ENCODE measurements around the gene POPDC2.

Gene POPDC2

GRCh38 chr3:119632829-119633228 lies 27.6 kb downstream of the POPDC2 start:
- no peak for DNase-seq (ENCODE audit: low spot score)
- TF ChIP-seq CTCF (IDR thresholded peaks at IDR 0.05; ENCODE audit: extremely low read depth, insufficient read depth, missing control alignments) = no peak
- in situ Hi-C loops (cut with MboI; ENCODE audit: low pct_unique_long_range_greater_than_20kb, low sequenced_read_pairs, unreplicated experiment) = no loop called here

GRCh38 chr3:119632216-119632615 lies 28.2 kb downstream of the POPDC2 start:
- no peak for TF ChIP-seq CTCF (IDR thresholded peaks at IDR 0.05; ENCODE audit: extremely low read depth, insufficient read depth, missing control alignments)
- in situ Hi-C loops (cut with MboI; ENCODE audit: low pct_unique_long_range_greater_than_20kb, low sequenced_read_pairs, unreplicated experiment) = no loop called here
- DNase-seq (ENCODE audit: low spot score) = no peak

- DNase-seq (ENCODE audit: low spot score) = no peak
These were observed 28.9 kb downstream of the POPDC2 start for GRCh38 chr3:119631516-119631915.

GRCh38 chr3:119630880-119631329 lies 29.5 kb downstream of the POPDC2 start:
- in situ Hi-C loops (cut with MboI; ENCODE audit: low pct_unique_long_range_greater_than_20kb, low sequenced_read_pairs, unreplicated experiment) = no loop called here
- TF ChIP-seq CTCF (IDR thresholded peaks at IDR 0.05; ENCODE audit: extremely low read depth, insufficient read depth, missing control alignments) = no peak
- no peak for DNase-seq (ENCODE audit: low spot score)

More at GRCh38 chr3:119631516-119631915, 28.9 kb downstream of the POPDC2 start:
- in situ Hi-C loops (cut with MboI; ENCODE audit: low pct_unique_long_range_greater_than_20kb, low sequenced_read_pairs, unreplicated experiment) = no loop called here
- TF ChIP-seq CTCF (IDR thresholded peaks at IDR 0.05; ENCODE audit: extremely low read depth, insufficient read depth, missing control alignments) = no peak

GRCh38 chr3:119630128-119630879 lies 30.1 kb downstream of the POPDC2 start:
- DNase-seq (ENCODE audit: low spot score) = no peak
- in situ Hi-C loops (cut with MboI; ENCODE audit: low pct_unique_long_range_greater_than_20kb, low sequenced_read_pairs, unreplicated experiment) = no loop called here
- no peak for TF ChIP-seq CTCF (IDR thresholded peaks at IDR 0.05; ENCODE audit: extremely low read depth, insufficient read depth, missing control alignments)

- DNase-seq (ENCODE audit: low spot score) = no peak
- in situ Hi-C loops (cut with MboI; ENCODE audit: low pct_unique_long_range_greater_than_20kb, low sequenced_read_pairs, unreplicated experiment) = no loop called here
- no peak for TF ChIP-seq CTCF (IDR thresholded peaks at IDR 0.05; ENCODE audit: extremely low read depth, insufficient read depth, missing control alignments)
These were observed 31.5 kb downstream of the POPDC2 start for GRCh38 chr3:119628816-119629445.

Measured in GM13977 (cell line).